IMR-90 (cell line): ENCODE measurements around the gene WEE2. TPM values are rescaled to one million over a fixed set of nuclear protein-coding genes. Genes with fewer than 3 reads are reported as not detected.

Source experiments
- ATAC-seq: fragments of 200-7000 bp; cut with Tn5 transposase; 2 replicates; pipeline ENCODE4 v1.9.1; 2020; ENCODE audit warnings: low read depth, mild to moderate bottlenecking, moderate library complexity
- BruUV-seq: library from RNA; stranded (reverse); fragments of 400-500 nt; replicated peaks from 2 replicates; lab custom pipeline; 2021; lab: Mats Ljungman, UMichigan
- CTCF ChIA-PET: fragments of 300-600 bp; formaldehyde crosslinking; extraction: SDS; loops from one replicate; lab custom pipeline; 2021; ENCODE audit warnings: antibody characterized with exemption; lab: Yijun Ruan, JAX
- POLR2A ChIA-PET: fragments of 300-600 bp; sonication (Branson Sonifier 250); formaldehyde crosslinking; loops from one replicate; lab custom pipeline; 2022; ENCODE audit warnings: antibody characterized with exemption; ENCODE audit not compliant: unreplicated experiment; lab: Charles Lee
- DNase-seq: peaks from one replicate; pipeline ENCODE4 v3.0.0; 2013
- H2AFZ ChIP-seq: replicated peaks from 2 replicates; pipeline ENCODE3; 2013; ENCODE audit warnings: low read length, mild to moderate bottlenecking; ENCODE audit not compliant: poor library complexity
- H2AK5ac ChIP-seq: 2 replicates; pipeline ENCODE4 v1.6.1; 2013; ENCODE audit warnings: low read depth, low read length, inconsistent platforms
- H2AK9ac ChIP-seq: replicated peaks from 2 replicates; pipeline ENCODE3; 2013; ENCODE audit warnings: mild to moderate bottlenecking, low read depth, low read length, moderate library complexity; ENCODE audit not compliant: poor library complexity
- H2BK120ac ChIP-seq: 2 replicates; pipeline ENCODE4 v1.6.1; 2013; ENCODE audit warnings: low read depth, low read length, inconsistent platforms
- H2BK15ac ChIP-seq: 3 replicates; pipeline ENCODE4 v1.6.1; 2013; ENCODE audit warnings: low read depth, low read length, inconsistent platforms
- H2BK20ac ChIP-seq: 2 replicates; pipeline ENCODE4 v1.6.1; 2013; ENCODE audit warnings: low read depth, mild to moderate bottlenecking, inconsistent platforms, low read length, moderate library complexity
- H2BK5ac ChIP-seq: 2 replicates; pipeline ENCODE4 v1.6.1; 2013; ENCODE audit warnings: mild to moderate bottlenecking, low read depth, low read length, inconsistent platforms; ENCODE audit not compliant: poor library complexity, severe bottlenecking
- H3K14ac ChIP-seq: replicated peaks from 2 replicates; pipeline ENCODE4 v1.6.1; 2013; ENCODE audit warnings: low read depth, low read length, inconsistent platforms
- H3K18ac ChIP-seq: 2 replicates; pipeline ENCODE4 v1.6.1; 2013; ENCODE audit warnings: low read depth, low read length, control low read depth
- H3K23ac ChIP-seq: 2 replicates; pipeline ENCODE4 v1.6.1; 2013; ENCODE audit warnings: low read depth, low read length, inconsistent platforms
- H3K27ac ChIP-seq: 2 replicates; pipeline ENCODE4 v1.5.1; 2013; ENCODE audit warnings: mild to moderate bottlenecking, control low read depth, low read length; ENCODE audit not compliant: insufficient read depth
- H3K27me3 ChIP-seq: 2 replicates; pipeline ENCODE4 v1.6.1; 2013; ENCODE audit warnings: low read length; ENCODE audit not compliant: control insufficient read depth, insufficient read depth
- H3K36me3 ChIP-seq: 2 replicates; pipeline ENCODE4 v1.6.1; 2013; ENCODE audit warnings: low read length, mixed read lengths; ENCODE audit not compliant: control insufficient read depth, insufficient read depth
- H3K4ac ChIP-seq: 2 replicates; pipeline ENCODE4 v1.6.1; 2013; ENCODE audit warnings: low read depth, low read length, inconsistent platforms
- H3K4me1 ChIP-seq: 2 replicates; pipeline ENCODE4 v1.6.1; 2013; ENCODE audit warnings: low read length, mixed read lengths; ENCODE audit not compliant: control insufficient read depth, insufficient read depth
- H3K4me2 ChIP-seq: 2 replicates; pipeline ENCODE4 v1.6.1; 2013; ENCODE audit warnings: low read depth, mild to moderate bottlenecking, control low read depth, low read length, moderate library complexity
- H3K4me3 ChIP-seq: 2 replicates; pipeline ENCODE4 v1.5.1; 2013; ENCODE audit warnings: low read depth, mild to moderate bottlenecking, control low read depth, low read length, moderate library complexity; ENCODE audit not compliant: insufficient read depth
- H3K56ac ChIP-seq: 2 replicates; pipeline ENCODE4 v1.6.1; 2013; ENCODE audit warnings: low read length, inconsistent platforms; ENCODE audit not compliant: insufficient read depth; ENCODE audit errors: extremely low read depth
- H3K79me1 ChIP-seq, 2 experiments: 2 replicates each; pipeline ENCODE4 v1.6.1; 2013; ENCODE audit warnings: low read length in 2 of 2, inconsistent platforms in 1 of 2, low read depth in 1 of 2
- H3K9ac ChIP-seq: 2 replicates; pipeline ENCODE4 v1.6.1; 2013; ENCODE audit warnings: low read depth, low read length, control low read depth
- H3K9me1 ChIP-seq: 2 replicates; pipeline ENCODE4 v1.6.1; 2013; ENCODE audit warnings: low read length, inconsistent platforms; ENCODE audit not compliant: insufficient read depth
- H3K9me3 ChIP-seq: 2 replicates; pipeline ENCODE4 v1.6.1; 2013; ENCODE audit warnings: low read length; ENCODE audit not compliant: control insufficient read depth, insufficient read depth
- H4K20me1 ChIP-seq: 2 replicates; pipeline ENCODE4 v1.6.1; 2013; ENCODE audit warnings: low read length, inconsistent platforms; ENCODE audit not compliant: insufficient read depth
- H4K5ac ChIP-seq: 2 replicates; pipeline ENCODE4 v1.6.1; 2013; ENCODE audit warnings: mild to moderate bottlenecking, low read depth, low read length, control low read depth
- H4K8ac ChIP-seq, 2 experiments: 2 replicates each; pipeline ENCODE4 v1.6.1; 2013; ENCODE audit warnings: low read depth in 2 of 2, low read length in 2 of 2, control low read depth in 1 of 2, inconsistent platforms in 1 of 2
- H4K91ac ChIP-seq: 2 replicates; pipeline ENCODE4 v1.6.1; 2013; ENCODE audit warnings: low read depth, low read length, inconsistent platforms; ENCODE audit not compliant: insufficient read depth
- BHLHE40 ChIP-seq: fragments of 150-350 bp; IDR thresholded peaks from 2 replicates; pipeline ENCODE4 v1.6.1; 2016; ENCODE audit warnings: mild to moderate bottlenecking, low read depth, low read length
- CEBPB ChIP-seq: IDR thresholded peaks from 2 replicates; pipeline ENCODE4 v1.6.1; 2012; ENCODE audit warnings: low read depth, low read length, improper control_type of control experiment
- CHD1 ChIP-seq: IDR thresholded peaks from 2 replicates; pipeline ENCODE4 v1.6.1; 2012; ENCODE audit warnings: low read depth, low read length, improper control_type of control experiment
- CTCF ChIP-seq: conservative IDR thresholded peaks from 2 replicates; pipeline ENCODE4 v1.5.1; 2012; ENCODE audit warnings: mild to moderate bottlenecking, low read depth, low read length, improper control_type of control experiment
- ELK1 ChIP-seq: fragments of 150-350 bp; IDR thresholded peaks from 2 replicates; pipeline ENCODE4 v1.6.1; 2016; ENCODE audit warnings: low read depth, mild to moderate bottlenecking, low read length, moderate library complexity, borderline replicate concordance
- FOS ChIP-seq: fragments of 150-350 bp; IDR thresholded peaks from 2 replicates; pipeline ENCODE4 v1.6.1; 2016; ENCODE audit warnings: low read depth, low read length
- MAFK ChIP-seq: IDR thresholded peaks from 2 replicates; pipeline ENCODE4 v1.6.1; 2012; ENCODE audit warnings: low read depth, low read length, improper control_type of control experiment
- MAZ ChIP-seq: IDR thresholded peaks from 2 replicates; pipeline ENCODE4 v1.6.1; 2012; ENCODE audit warnings: low read depth, mild to moderate bottlenecking, low read length, improper control_type of control experiment, moderate library complexity, borderline replicate concordance
- MXI1 ChIP-seq: IDR thresholded peaks from 2 replicates; pipeline ENCODE4 v1.6.1; 2012; ENCODE audit warnings: low read depth, mild to moderate bottlenecking, low read length, moderate library complexity, borderline replicate concordance
- NFE2L2 ChIP-seq: fragments of 150-350 bp; IDR thresholded peaks from 2 replicates; pipeline ENCODE4 v1.6.1; 2016; ENCODE audit warnings: low read depth, mild to moderate bottlenecking, low read length
- POLR2A ChIP-seq: IDR thresholded peaks from 2 replicates; pipeline ENCODE4 v1.6.1; 2012; ENCODE audit warnings: mild to moderate bottlenecking, low read depth, low read length
- RAD21 ChIP-seq: IDR thresholded peaks from 2 replicates; pipeline ENCODE4 v1.6.1; 2012; ENCODE audit warnings: low read length, improper control_type of control experiment
- RCOR1 ChIP-seq: IDR thresholded peaks from 2 replicates; pipeline ENCODE4 v1.6.1; 2012; ENCODE audit warnings: mild to moderate bottlenecking, low read length, improper control_type of control experiment; ENCODE audit not compliant: insufficient replicate concordance
- RFX5 ChIP-seq: IDR thresholded peaks from 2 replicates; pipeline ENCODE4 v1.8.0; 2012; ENCODE audit warnings: low read depth, mild to moderate bottlenecking, low read length, moderate library complexity
- SMC3 ChIP-seq: fragments of 150-350 bp; IDR thresholded peaks from 2 replicates; pipeline ENCODE4 v1.6.1; 2016; ENCODE audit warnings: low read depth, mild to moderate bottlenecking, antibody characterized with exemption, low read length, moderate library complexity
- USF2 ChIP-seq: fragments of 150-350 bp; IDR thresholded peaks from 2 replicates; pipeline ENCODE4 v1.6.1; 2017; ENCODE audit warnings: mild to moderate bottlenecking, antibody characterized with exemption, low read length, low read depth
- WGBS, 2 experiments: methylation state at CpG; one replicate each; pipeline versions ENCODE4 v1.1.5 to v1.1.7; 2013; ENCODE audit warnings: missing lambda C conversion rate in 2 of 2; ENCODE audit not compliant: insufficient read length in 1 of 2; ENCODE audit errors: extremely low coverage in 2 of 2; 5-methylcytosine and 5-hydroxymethylcytosine counted together
- dilution Hi-C: fragments of 300-500 bp; cut with HindIII; formaldehyde crosslinking; loops from one replicate; pipeline ENCODE4 v1.14.3; 2018; ENCODE audit warnings: low sequenced_read_pairs; ENCODE audit not compliant: unreplicated experiment
- in situ Hi-C: fragments of 300-500 bp; cut with MboI; formaldehyde crosslinking; loops from 3 replicates; pipeline ENCODE4 v1.14.3; 2019; ENCODE audit warnings: low sequenced_read_pairs, inconsistent platforms, mixed read lengths
- intact Hi-C: fragments of 100-400 bp; cut with micrococcal nuclease; formaldehyde crosslinking; loops from 2 replicates; pipeline ENCODE4 v1.10.0; 2022
- polyA plus RNA-seq, 3 experiments: library from polyadenylated mRNA; depleted of rRNA; stranded (reverse); fragments of >200 nt; gene quantifications; 2 replicates each; pipeline ENCODE4 v1.2.3, GENCODE V29; 2012; ENCODE audit warnings: low replicate concordance in 1 of 3
- total RNA-seq: library from RNA; depleted of rRNA; stranded (reverse); fragments of >200 nt; gene quantifications from 2 replicates; pipeline ENCODE4 v1.2.3, GENCODE V29; 2012

Gene WEE2
- total and polyA plus RNA-seq, 2 of the 4 experiments (the other 2 are of a cell fraction) = not detected

- Histone ChIP-seq H3K56ac (no peak overlapping the region), H2BK15ac (no peak overlapping the region), H3K9me3 (no peaks in the 10 kb centered on the region), H3K14ac (no peak overlapping the region), H3K18ac (no peak overlapping the region), H3K23ac (no peak overlapping the region), H3K4me1 (no peaks in the 10 kb centered on the region), H3K4me3 (no peak overlapping the region), H2BK20ac (no peak overlapping the region), H3K36me3 (no peaks in the 10 kb centered on the region), H2BK120ac (no peak overlapping the region), H3K4me2 (no peak overlapping the region), H3K27me3 (no peaks in the 10 kb centered on the region), H4K5ac (no peak overlapping the region), H2BK5ac (no peak overlapping the region), H4K8ac (no peak overlapping the region), H2AFZ (no peak overlapping the region), H4K20me1 (no peaks in the 10 kb centered on the region), H3K9me1 (no peaks in the 10 kb centered on the region), H2AK5ac (no peak overlapping the region), H3K4ac (no peak overlapping the region), H3K9ac (no peak overlapping the region), H3K27ac (no peak overlapping the region), H4K91ac (no peak overlapping the region), H2AK9ac (no peak overlapping the region), H3K79me1 (no peaks in the 10 kb centered on the region)
- DNase-seq (no peak), ATAC-seq (no peak)
- WGBS, 2 experiments = no CpG with 5 or more reads among the region's 1 CpG
- in situ Hi-C loops (no loop called here), intact Hi-C loops (no loop called here), dilution Hi-C loops (no loop called here)
- POLR2A ChIA-PET = no interaction called here
- TF ChIP-seq RAD21 (no peak), SMC3 (no peak), RCOR1 (no peak), CEBPB (no peak), CTCF (no peak), ELK1 (no peak), MAZ (no peak), CHD1 (no peak), FOS (no peak), POLR2A (no peak), RFX5 (no peak), BHLHE40 (no peak), MXI1 (no peak), NFE2L2 (no peak), USF2 (no peak), MAFK (no peak)
- no TSS peak for BruUV-seq
- CTCF ChIA-PET = no interaction called here
Measured at GRCh38 chr7:141710301-141710700, 2.1 kb downstream of the WEE2 start.
